Measurements from ENCODE around the gene GPR78. TPM values are rescaled to one million over a fixed set of nuclear protein-coding genes. Genes with fewer than 3 reads are reported as not detected.

GPR78 gene
- total RNA-seq, 1 experiment from 2014 or later: 5.7 TPM

- Mint-ChIP-seq H3K4me1 (peaks cover 18% of the 10 kb centered on the region), H3K4me3 (no peak overlapping the region), H3K27me3 (ENCODE audit: low read depth) (peaks cover 3% of the 10 kb centered on the region; the same call in 1 of the 2 replicates), H3K27ac (no peak overlapping the region), H3K36me3 (no peaks in the 10 kb centered on the region), H3K9me3 (no peaks in the 10 kb centered on the region)
- TF ChIP-seq NR3C1 (CRISPR knock-in tag; conservative IDR thresholded peaks at IDR 0.05; ENCODE audit: low read depth) (no peak), FOXP1 (CRISPR knock-in tag; IDR thresholded peaks at IDR 0.05; ENCODE audit: borderline replicate concordance) (no peak), GRHL2 (CRISPR knock-in tag; IDR thresholded peaks at IDR 0.05; ENCODE audit: insufficient replicate concordance, severe bottlenecking) (no peak), ATF2 (CRISPR knock-in tag; IDR thresholded peaks at IDR 0.05; ENCODE audit: borderline replicate concordance, low read depth) (no peak)
- ChIA-PET POLR2A (no interaction called here), CTCF (interaction anchor here (1.1 to 1.3 kb wide), 2 partner anchors 63 to 133 kb away, joined by 3 to 4 read pairs; no protein-coding TSS in a partner anchor)
- DNase-seq (ENCODE audit: low spot score): no peak
- ATAC-seq: no peak
These were observed 35.9 kb upstream of the GPR78 start for GRCh38 chr4:8544282-8544681.

- no peak for ATAC-seq
These were observed 35.3 kb upstream of the GPR78 start for GRCh38 chr4:8544741-8545438.

More at GRCh38 chr4:8544741-8545438, 35.3 kb upstream of the GPR78 start:
- Mint-ChIP-seq H3K27ac (no peak overlapping the region), H3K4me3 (no peak overlapping the region), H3K9me3 (no peaks in the 10 kb centered on the region), H3K4me1 (peaks cover 18% of the 10 kb centered on the region), H3K27me3 (ENCODE audit: low read depth) (peaks cover 3% of the 10 kb centered on the region; the same call in 1 of the 2 replicates), H3K36me3 (no peaks in the 10 kb centered on the region)
- no peak for DNase-seq (ENCODE audit: low spot score)
- TF ChIP-seq TEAD1 (CRISPR knock-in tag; IDR thresholded peaks at IDR 0.05): no peak
- TF ChIP-seq SMAD3 (CRISPR knock-in tag; IDR thresholded peaks at IDR 0.05; ENCODE audit: borderline replicate concordance): no peak
- no peak for TF ChIP-seq ZMAT4 (CRISPR knock-in tag; IDR thresholded peaks at IDR 0.05)
- TF ChIP-seq STAT6 (CRISPR knock-in tag; conservative IDR thresholded peaks at IDR 0.05; ENCODE audit: low read depth): no peak
- TF ChIP-seq GRHL2 (CRISPR knock-in tag; IDR thresholded peaks at IDR 0.05; ENCODE audit: insufficient replicate concordance, severe bottlenecking): no peak
- no peak for TF ChIP-seq FOXJ3 (CRISPR knock-in tag; IDR thresholded peaks at IDR 0.05; ENCODE audit: borderline replicate concordance)
- TF ChIP-seq ZBTB43 (CRISPR knock-in tag; IDR thresholded peaks at IDR 0.05): no peak
- TF ChIP-seq TP53 (CRISPR knock-in tag; IDR thresholded peaks at IDR 0.05): no peak
- no peak for TF ChIP-seq ATF2 (CRISPR knock-in tag; IDR thresholded peaks at IDR 0.05; ENCODE audit: borderline replicate concordance, low read depth)
- TF ChIP-seq CTCF (IDR thresholded peaks at IDR 0.05): no peak
- TF ChIP-seq ZNF317 (CRISPR knock-in tag; IDR thresholded peaks at IDR 0.05; ENCODE audit: borderline replicate concordance, low read depth): no peak
- no peak for TF ChIP-seq MLX (CRISPR knock-in tag; IDR thresholded peaks at IDR 0.05)
- no peak for TF ChIP-seq AR (CRISPR knock-in tag; IDR thresholded peaks at IDR 0.05)
- no peak for TF ChIP-seq ZSCAN18 (CRISPR knock-in tag; IDR thresholded peaks at IDR 0.05)
- POLR2A ChIA-PET: no interaction called here
- CTCF ChIA-PET: interaction anchor here (1.1 to 1.3 kb wide), 2 partner anchors 63 to 134 kb away, joined by 3 to 4 read pairs; no protein-coding TSS in a partner anchor
